Coronary artery (tissue), 2 donors: ENCODE measurements around the gene ZNF205.
A peak's percentile ranks its signal among the peaks of the same experiment; 100 is the strongest.

Experiments used
- DNase-seq: peaks from one replicate; pipeline ENCODE4 v3.0.0-alpha.2; 2017; ENCODE audit warnings: low spot score
- H3K27ac ChIP-seq, 2 donors: fragments of 200-600 bp; sonication (generic); one replicate each; pipeline ENCODE4 v1.5.1; 2016 to 2019
- H3K4me3 ChIP-seq: fragments of 200-600 bp; sonication (generic); 2 replicates; pipeline ENCODE4 v1.5.1; 2016; ENCODE audit warnings: mild to moderate bottlenecking, moderate library complexity
- CTCF ChIP-seq: fragments of 200-600 bp; sonication (generic); IDR thresholded peaks from one replicate; pipeline ENCODE4 v1.5.1; 2019; ENCODE audit warnings: antibody characterized with exemption

The ZNF205 gene

DNA sequence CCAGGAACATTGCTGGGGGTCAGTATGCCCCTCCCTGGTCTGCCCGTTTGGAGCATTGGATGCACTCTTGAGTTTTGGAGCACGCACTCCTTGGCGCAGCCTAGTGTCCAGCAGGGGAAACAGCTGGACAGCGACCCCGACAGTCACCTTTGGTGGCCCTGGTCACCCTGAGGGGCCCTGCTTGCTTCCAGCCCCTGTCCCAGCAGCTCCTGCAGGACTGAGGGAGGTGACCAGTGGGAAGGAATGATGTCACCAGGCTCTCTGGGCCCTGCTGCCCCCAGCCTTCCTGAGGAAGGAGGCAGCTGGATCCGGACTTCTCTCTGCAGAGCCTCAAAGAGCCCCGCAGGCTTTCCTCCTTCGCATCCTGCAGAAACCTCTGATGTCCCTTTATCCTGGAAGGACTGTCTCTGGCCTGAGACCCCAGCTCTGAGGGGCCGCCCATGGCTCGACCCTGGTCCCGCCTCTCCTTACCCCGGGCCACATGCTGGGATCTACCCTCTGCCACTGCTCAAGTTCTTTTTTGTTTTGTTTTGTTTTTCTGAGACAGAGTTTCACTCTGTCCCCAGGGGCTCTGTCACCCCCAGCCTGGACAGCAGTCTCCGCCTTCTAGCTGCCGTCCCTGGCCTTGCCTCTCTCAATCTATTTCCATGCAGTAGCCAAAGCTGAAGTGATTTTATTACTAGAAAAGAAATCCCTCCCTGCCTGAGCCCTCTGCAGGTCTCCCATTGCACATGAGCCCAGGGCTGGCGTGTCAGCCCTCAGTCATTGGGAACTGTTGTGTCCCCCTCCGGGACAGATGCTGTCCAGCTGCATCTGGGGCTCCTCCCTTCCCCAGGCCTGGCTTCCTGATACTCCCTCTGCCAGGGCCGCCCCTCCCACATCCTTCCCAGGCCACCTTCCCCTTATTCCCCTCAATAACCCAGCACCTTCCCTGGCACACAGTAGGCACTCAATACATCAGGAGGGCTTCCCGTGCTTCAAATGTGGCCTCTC is 24.8 kb upstream of the ZNF205 start:
- H3K27ac ChIP-seq = peak overlapping the region in 1 of 2 donors; percentile 63
- peak overlapping the region; percentile 55 for H3K4me3 ChIP-seq
- no peak for TF ChIP-seq CTCF
- no peak for DNase-seq

GRCh38 chr16:3088450-3088849 is 23.9 kb upstream of the ZNF205 start:
- TF ChIP-seq CTCF = no peak
- DNase-seq = no peak
- H3K4me3 ChIP-seq = no peak overlapping the region
- H3K27ac ChIP-seq = no peak overlapping the region

DNA sequence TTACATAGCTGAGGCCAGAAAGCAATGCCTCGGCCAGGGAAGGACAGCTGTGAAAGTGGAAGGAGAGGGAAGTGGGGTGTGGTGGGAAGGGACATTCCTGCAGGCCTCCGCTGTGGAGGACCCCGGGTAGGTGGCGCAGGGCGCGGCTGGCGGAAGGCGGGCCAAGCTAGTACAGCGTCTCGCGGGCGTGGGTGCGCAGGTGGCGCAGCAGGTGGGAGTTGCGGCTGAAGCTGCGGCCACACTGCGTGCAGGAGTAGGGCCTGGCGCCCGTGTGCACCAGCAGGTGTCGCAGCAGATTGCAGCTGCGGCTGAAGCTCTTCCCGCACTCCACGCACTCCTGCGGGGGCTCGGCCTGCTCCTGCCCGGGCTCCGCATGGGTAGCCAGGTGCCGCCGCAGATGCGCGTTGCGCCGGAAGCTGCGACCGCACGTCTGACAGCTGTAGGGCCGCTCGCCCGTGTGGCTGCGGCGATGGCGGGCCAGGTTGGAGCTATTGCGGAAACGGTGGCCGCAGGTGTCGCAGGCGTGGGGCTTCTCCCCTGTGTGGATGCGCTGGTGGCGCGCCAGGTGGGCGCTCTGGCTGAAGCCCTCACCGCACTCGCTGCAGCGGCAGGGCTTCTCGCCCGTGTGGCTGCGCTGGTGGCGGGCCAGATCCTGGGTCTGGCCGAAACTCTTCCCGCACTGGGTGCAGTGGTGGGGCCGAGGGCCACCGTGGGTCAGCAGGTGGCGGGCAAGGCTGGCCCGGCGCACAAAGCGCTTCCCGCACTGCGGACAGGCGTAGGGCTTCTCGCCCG is 23.3 kb upstream of the ZNF205 start:
- DNase-seq = no peak
- TF ChIP-seq CTCF = no peak
- H3K4me3 ChIP-seq = no peak overlapping the region
- H3K27ac ChIP-seq = no peak overlapping the region

GRCh38 chr16:3089717-3090592 is 22.4 kb upstream of the ZNF205 start:
- H3K27ac ChIP-seq = no peak overlapping the region
- H3K4me3 ChIP-seq = no peak overlapping the region
- TF ChIP-seq CTCF = no peak
- DNase-seq = no peak

DNA sequence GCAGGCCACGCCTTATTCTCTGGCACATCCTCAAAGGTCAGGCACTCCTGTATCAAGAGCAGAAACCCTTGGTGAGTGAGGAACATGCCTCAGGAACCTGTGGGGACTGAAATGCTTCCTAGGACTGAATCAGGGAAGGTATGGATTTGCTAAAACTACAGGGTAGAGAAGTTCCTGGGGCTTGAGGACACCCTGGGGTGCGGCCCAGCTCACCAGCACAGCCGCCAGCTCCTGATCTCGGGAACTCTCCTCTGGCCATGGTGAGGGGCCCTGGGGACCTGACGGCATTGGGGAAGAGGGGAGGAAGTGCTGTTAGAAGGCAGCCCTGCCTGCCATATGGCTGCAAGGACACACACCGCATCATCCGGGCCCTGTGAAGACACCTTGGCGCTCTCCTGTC is 20.8 kb upstream of the ZNF205 start:
- no peak for DNase-seq
- no peak for TF ChIP-seq CTCF
- H3K27ac ChIP-seq = no peak overlapping the region
- no peak overlapping the region for H3K4me3 ChIP-seq

- no peak for DNase-seq
- TF ChIP-seq CTCF = no peak
- H3K27ac ChIP-seq = no peak overlapping the region
- no peak overlapping the region for H3K4me3 ChIP-seq
These were observed 19.9 kb upstream of the ZNF205 start for GRCh38 chr16:3092501-3092941.
